HEK293 (cell line): ENCODE measurements around the gene PARP15.

ENCODE experiments used
- REPIN1 ChIP-seq: fragments of 450-650 bp; formaldehyde crosslinking; IDR thresholded peaks from 2 replicates; pipeline ENCODE4 v1.5.1; 2017; ENCODE audit warnings: missing biosample characterization, missing genetic modification characterization, low read depth
- YY1 ChIP-seq: fragments of 450-650 bp; formaldehyde crosslinking; IDR thresholded peaks from 2 replicates; pipeline ENCODE4 v1.5.1; 2018; ENCODE audit warnings: missing biosample characterization, missing genetic modification characterization
- ZBTB8A ChIP-seq: fragments of 450-650 bp; formaldehyde crosslinking; IDR thresholded peaks from 2 replicates; pipeline ENCODE4 v1.5.1; 2016; ENCODE audit warnings: missing biosample characterization, missing genetic modification characterization
- ZEB2 ChIP-seq: fragments of 450-650 bp; formaldehyde crosslinking; IDR thresholded peaks from 2 replicates; pipeline ENCODE4 v1.5.1; 2016; ENCODE audit warnings: missing biosample characterization, missing genetic modification characterization
- ZNF175 ChIP-seq: fragments of 450-650 bp; formaldehyde crosslinking; IDR thresholded peaks from 2 replicates; pipeline ENCODE4 v1.5.1; 2016; ENCODE audit warnings: missing biosample characterization, missing genetic modification characterization
- ZNF24 ChIP-seq: fragments of 450-650 bp; formaldehyde crosslinking; IDR thresholded peaks from 2 replicates; pipeline ENCODE4 v1.5.1; 2016; ENCODE audit warnings: missing biosample characterization, missing genetic modification characterization
- ZNF274 ChIP-seq, 2 experiments: fragments of 200-500 bp in 1 of 2; fragments of 450-650 bp in 1 of 2; sonication (Bioruptor generic) in 1 of 2; formaldehyde crosslinking in 1 of 2; IDR thresholded peaks; 2 replicates each; pipeline versions ENCODE4 v1.5.1 to v1.6.1; 2014 to 2016; ENCODE audit warnings: borderline replicate concordance in 1 of 2, inconsistent platforms in 1 of 2, low read length in 1 of 2, missing biosample characterization in 1 of 2, missing genetic modification characterization in 1 of 2
- ZNF48 ChIP-seq: fragments of 450-650 bp; formaldehyde crosslinking; IDR thresholded peaks from 2 replicates; pipeline ENCODE4 v1.5.1; 2016; ENCODE audit warnings: missing biosample characterization, missing genetic modification characterization
- ZNF561 ChIP-seq: fragments of 450-650 bp; IDR thresholded peaks from 2 replicates; pipeline ENCODE4 v1.5.1; 2018; ENCODE audit warnings: missing biosample characterization, missing genetic modification characterization, borderline replicate concordance
- ZNF76 ChIP-seq: fragments of 450-650 bp; formaldehyde crosslinking; IDR thresholded peaks from 2 replicates; pipeline ENCODE4; 2016; ENCODE audit warnings: low read depth, missing biosample characterization, missing genetic modification characterization, borderline replicate concordance
- TF ChIP-seq, protein P1 (sequence below): fragments of 450-650 bp; formaldehyde crosslinking; IDR thresholded peaks from 2 replicates; pipeline ENCODE4 v1.5.1; 2016; ENCODE audit warnings: missing biosample characterization, missing genetic modification characterization
- TF ChIP-seq, protein P2 (sequence below): fragments of 450-650 bp; formaldehyde crosslinking; IDR thresholded peaks from 2 replicates; pipeline ENCODE4 v1.5.1; 2016; ENCODE audit warnings: missing biosample characterization, missing genetic modification characterization

DNA sequence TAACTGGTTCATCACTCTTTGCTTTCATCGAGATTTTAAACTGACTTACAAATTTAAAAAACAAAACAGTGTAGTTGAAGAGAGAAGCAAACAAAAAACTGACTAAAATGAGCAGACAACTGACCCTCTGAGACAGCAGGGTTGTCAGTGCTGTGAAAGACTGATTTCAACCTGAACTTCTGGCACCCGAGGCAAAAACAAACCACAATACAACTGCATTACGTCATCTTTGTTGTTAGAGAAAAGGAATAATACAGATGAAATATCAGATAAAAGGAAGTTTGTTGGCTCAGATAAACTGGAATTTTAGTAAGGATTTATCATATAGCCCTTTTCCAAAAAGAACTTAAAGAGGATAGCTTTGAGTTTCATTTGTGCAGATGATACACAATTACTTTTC is 51.1 kb downstream of the PARP15 start:
- TF ChIP-seq ZNF76 (tag by site-specific recombination), result no peak
- TF ChIP-seq ZNF175, result no peak
- TF ChIP-seq, protein P1, sequence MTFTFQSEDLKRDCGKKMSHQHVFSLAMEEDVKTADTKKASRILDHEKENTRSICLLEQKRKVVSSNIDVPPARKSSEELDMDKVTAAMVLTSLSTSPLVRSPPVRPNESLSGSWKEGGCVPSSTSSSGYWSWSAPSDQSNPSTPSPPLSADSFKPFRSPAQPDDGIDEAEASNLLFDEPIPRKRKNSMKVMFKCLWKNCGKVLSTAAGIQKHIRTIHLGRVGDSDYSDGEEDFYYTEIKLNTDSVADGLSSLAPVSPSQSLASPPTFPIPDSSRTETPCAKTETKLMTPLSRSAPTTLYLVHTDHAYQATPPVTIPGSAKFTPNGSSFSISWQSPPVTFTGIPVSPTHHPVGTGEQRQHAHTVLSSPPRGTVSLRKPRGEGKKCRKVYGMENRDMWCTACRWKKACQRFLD (tag by site-specific recombination), result no peak
- TF ChIP-seq ZNF561, result no peak
- TF ChIP-seq ZNF274 (IDR thresholded peaks at IDR 0.05; ENCODE audit: low read length), result no peak
- no peak for TF ChIP-seq ZNF274 (tag by site-specific recombination; IDR thresholded peaks at IDR 0.05; ENCODE audit: borderline replicate concordance)
- TF ChIP-seq ZBTB8A (tag by site-specific recombination), result no peak
- no peak for TF ChIP-seq YY1 (tag by site-specific recombination)
- TF ChIP-seq, protein P2, sequence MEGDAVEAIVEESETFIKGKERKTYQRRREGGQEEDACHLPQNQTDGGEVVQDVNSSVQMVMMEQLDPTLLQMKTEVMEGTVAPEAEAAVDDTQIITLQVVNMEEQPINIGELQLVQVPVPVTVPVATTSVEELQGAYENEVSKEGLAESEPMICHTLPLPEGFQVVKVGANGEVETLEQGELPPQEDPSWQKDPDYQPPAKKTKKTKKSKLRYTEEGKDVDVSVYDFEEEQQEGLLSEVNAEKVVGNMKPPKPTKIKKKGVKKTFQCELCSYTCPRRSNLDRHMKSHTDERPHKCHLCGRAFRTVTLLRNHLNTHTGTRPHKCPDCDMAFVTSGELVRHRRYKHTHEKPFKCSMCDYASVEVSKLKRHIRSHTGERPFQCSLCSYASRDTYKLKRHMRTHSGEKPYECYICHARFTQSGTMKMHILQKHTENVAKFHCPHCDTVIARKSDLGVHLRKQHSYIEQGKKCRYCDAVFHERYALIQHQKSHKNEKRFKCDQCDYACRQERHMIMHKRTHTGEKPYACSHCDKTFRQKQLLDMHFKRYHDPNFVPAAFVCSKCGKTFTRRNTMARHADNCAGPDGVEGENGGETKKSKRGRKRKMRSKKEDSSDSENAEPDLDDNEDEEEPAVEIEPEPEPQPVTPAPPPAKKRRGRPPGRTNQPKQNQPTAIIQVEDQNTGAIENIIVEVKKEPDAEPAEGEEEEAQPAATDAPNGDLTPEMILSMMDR (tag by site-specific recombination), result no peak
- no peak for TF ChIP-seq ZNF24 (tag by site-specific recombination)
- TF ChIP-seq ZEB2, result no peak
- no peak for TF ChIP-seq ZNF48
- TF ChIP-seq REPIN1 (tag by site-specific recombination), result no peak
